ENCODE data around the gene LTN1. TPM values are rescaled to one million over a fixed set of nuclear protein-coding genes. Genes with fewer than 3 reads are reported as not detected.

Gene LTN1
- total RNA-seq, 1 experiment from 2014 or later, result 27.1 TPM

- DNase-seq (ENCODE audit: unreplicated experiment), result no peak
- intact Hi-C loops (cut with micrococcal nuclease), result no loop called here
- Mint-ChIP-seq H3K36me3 (ENCODE audit: insufficient read depth, unreplicated experiment) (no peaks in the 10 kb centered on the region), H3K4me1 (ENCODE audit: insufficient read depth, unreplicated experiment) (no peaks in the 10 kb centered on the region), H3K4me3 (ENCODE audit: unreplicated experiment) (no peak overlapping the region), H3K27me3 (ENCODE audit: insufficient read depth, unreplicated experiment) (peaks cover 40% of the 10 kb centered on the region), H3K9me3 (ENCODE audit: unreplicated experiment) (peaks cover 8% of the 10 kb centered on the region), H3K27ac (ENCODE audit: low read depth, unreplicated experiment) (no peak overlapping the region)
- no TSS peak for BruUV-seq (replicated peaks)
- no peak for TF ChIP-seq CTCF (IDR thresholded peaks at IDR 0.05; ENCODE audit: unreplicated experiment)
- CTCF ChIA-PET, result interaction anchor here (1.6 kb wide), 1 partner anchor 9 kb away, joined by 6 read pairs; no protein-coding TSS in a partner anchor
- POLR2A ChIA-PET, result no interaction called here
Measured at GRCh38 chr21:28892199-28893111, 100.2 kb downstream of the LTN1 start.

GRCh38 chr21:28885853-28886177, 106.9 kb downstream of the LTN1 start:
- Mint-ChIP-seq H3K4me1 (ENCODE audit: insufficient read depth, unreplicated experiment) (peaks cover 8% of the 10 kb centered on the region), H3K27ac (ENCODE audit: low read depth, unreplicated experiment) (peak overlapping the region; percentile 99), H3K9me3 (ENCODE audit: unreplicated experiment) (no peaks in the 10 kb centered on the region), H3K36me3 (ENCODE audit: insufficient read depth, unreplicated experiment) (peaks cover 26% of the 10 kb centered on the region), H3K27me3 (ENCODE audit: insufficient read depth, unreplicated experiment) (peaks cover 38% of the 10 kb centered on the region), H3K4me3 (ENCODE audit: unreplicated experiment) (peak overlapping the region; percentile 97)
- ChIA-PET CTCF (interaction anchor here (1.0 kb wide), 1 partner anchor 140 kb away, joined by 5 read pairs; no protein-coding TSS in a partner anchor), POLR2A (interaction anchor here (0.7 to 1.5 kb wide), 4 partner anchors 10 to 139 kb away, joined by 3 to 4 read pairs (median 3); partner anchors contain the start of gene USP16)
- BruUV-seq (replicated peaks), result no TSS peak
- no peak for TF ChIP-seq CTCF (IDR thresholded peaks at IDR 0.05; ENCODE audit: unreplicated experiment)
- intact Hi-C loops (cut with micrococcal nuclease), result loop anchor here (2.0 kb wide), 1 partner anchor 55 kb away; no protein-coding TSS in a partner anchor
- no peak for DNase-seq (ENCODE audit: unreplicated experiment)

GRCh38 chr21:28884976-28885852, 107.5 kb downstream of the LTN1 start:
- BruUV-seq (replicated peaks), result TSS peak; percentile 96
- Mint-ChIP-seq H3K4me3 (ENCODE audit: unreplicated experiment) (peak overlapping the region; percentile 97), H3K36me3 (ENCODE audit: insufficient read depth, unreplicated experiment) (peaks cover 26% of the 10 kb centered on the region), H3K27ac (ENCODE audit: low read depth, unreplicated experiment) (peak overlapping the region; percentile 99), H3K9me3 (ENCODE audit: unreplicated experiment) (no peaks in the 10 kb centered on the region), H3K4me1 (ENCODE audit: insufficient read depth, unreplicated experiment) (peaks cover 8% of the 10 kb centered on the region), H3K27me3 (ENCODE audit: insufficient read depth, unreplicated experiment) (peaks cover 32% of the 10 kb centered on the region)
- ChIA-PET POLR2A (interaction anchor here (0.6 to 2.6 kb wide), 12 partner anchors 10 to 820 kb away, joined by 3 to 17 read pairs (median 3); partner anchors contain the start of gene USP16), CTCF (interaction anchor here (1.0 to 1.1 kb wide), 3 partner anchors 10 to 139 kb away, joined by 4 to 5 read pairs (median 4); no protein-coding TSS in a partner anchor)
- DNase-seq (ENCODE audit: unreplicated experiment), result peak; percentile 90
- no peak for TF ChIP-seq CTCF (IDR thresholded peaks at IDR 0.05; ENCODE audit: unreplicated experiment)
- intact Hi-C loops (cut with micrococcal nuclease), result loop anchor here (2.0 kb wide), 1 partner anchor 56 kb away; no protein-coding TSS in a partner anchor
